ENCODE data around the gene NMRK2. TPM values are rescaled to one million over a fixed set of nuclear protein-coding genes. Genes with fewer than 3 reads are reported as not detected.

NMRK2 gene
- total and polyA plus RNA-seq, 2 donors from 2014 or later: 0.69 to 6.1 TPM

GRCh38 chr19:3914199-3914598 lies 18.7 kb upstream of the NMRK2 start:
- intact Hi-C loops (cut with DNase I): no loop called here
- H3K27me3 ChIP-seq (ENCODE audit: control insufficient read depth, insufficient read depth, low read length): no peaks in the 10 kb centered on the region
- DNase-seq (no peak), FAIRE-seq (no peak)
- no peaks in the 10 kb centered on the region for H3K4me1 ChIP-seq (ENCODE audit: control insufficient read depth in 2 of 3, insufficient read depth in 2 of 3, low read depth in 1 of 3, low read length in 3 of 3)
- H3K27ac ChIP-seq (ENCODE audit: low read depth in 2 of 2, low read length in 2 of 2): no peak overlapping the region
- TF ChIP-seq CTCF (IDR thresholded peaks at IDR 0.05; ENCODE audit: borderline replicate concordance, extremely low read depth, insufficient read depth): no peak
- no peaks in the 10 kb centered on the region for H3K36me3 ChIP-seq (ENCODE audit: control insufficient read depth in 2 of 3, insufficient read depth in 3 of 3, low read length in 3 of 3)
- H3K9ac ChIP-seq (ENCODE audit: low read length in 3 of 3): no peak overlapping the region
- no peak overlapping the region for H3K4me3 ChIP-seq (ENCODE audit: low read length in 3 of 3)
- H3K9me3 ChIP-seq (ENCODE audit: control insufficient read depth in 2 of 3, insufficient read depth in 1 of 3, low read length in 3 of 3): peaks cover 0 to 12% (median 0%) of the 10 kb centered on the region in 3 donors

GRCh38 chr19:3916033-3916432 lies 16.8 kb upstream of the NMRK2 start:
- H3K27me3 ChIP-seq (ENCODE audit: control insufficient read depth, insufficient read depth, low read length): no peaks in the 10 kb centered on the region
- intact Hi-C loops (cut with DNase I): no loop called here
- no peak overlapping the region for H3K9ac ChIP-seq (ENCODE audit: low read length in 3 of 3)
- H3K27ac ChIP-seq (ENCODE audit: low read depth in 2 of 2, low read length in 2 of 2): no peak overlapping the region
- no peak for FAIRE-seq
- DNase-seq: no peak
- H3K36me3 ChIP-seq (ENCODE audit: control insufficient read depth in 2 of 3, insufficient read depth in 3 of 3, low read length in 3 of 3): no peaks in the 10 kb centered on the region
- no peak overlapping the region for H3K4me3 ChIP-seq (ENCODE audit: low read length in 3 of 3)
- TF ChIP-seq CTCF (IDR thresholded peaks at IDR 0.05; ENCODE audit: borderline replicate concordance, extremely low read depth, insufficient read depth): no peak
- peaks cover 0 to 4% (median 4%) of the 10 kb centered on the region in 3 donors for H3K9me3 ChIP-seq (ENCODE audit: control insufficient read depth in 2 of 3, insufficient read depth in 1 of 3, low read length in 3 of 3)
- H3K4me1 ChIP-seq (ENCODE audit: control insufficient read depth in 2 of 3, insufficient read depth in 2 of 3, low read depth in 1 of 3, low read length in 3 of 3): no peaks in the 10 kb centered on the region

- H3K4me1 ChIP-seq (ENCODE audit: control insufficient read depth in 2 of 3, insufficient read depth in 2 of 3, low read depth in 1 of 3, low read length in 3 of 3): no peaks in the 10 kb centered on the region
- no peak overlapping the region for H3K9ac ChIP-seq (ENCODE audit: low read length in 3 of 3)
- no peaks in the 10 kb centered on the region for H3K36me3 ChIP-seq (ENCODE audit: control insufficient read depth in 2 of 3, insufficient read depth in 3 of 3, low read length in 3 of 3)
- DNase-seq (no peak), FAIRE-seq (no peak)
- H3K27me3 ChIP-seq (ENCODE audit: control insufficient read depth, insufficient read depth, low read length): no peaks in the 10 kb centered on the region
- intact Hi-C loops (cut with DNase I): no loop called here
- H3K27ac ChIP-seq (ENCODE audit: low read depth in 2 of 2, low read length in 2 of 2): no peak overlapping the region
- no peak overlapping the region for H3K4me3 ChIP-seq (ENCODE audit: low read length in 3 of 3)
- H3K9me3 ChIP-seq (ENCODE audit: control insufficient read depth in 2 of 3, insufficient read depth in 1 of 3, low read length in 3 of 3): peaks cover 0 to 7% (median 4%) of the 10 kb centered on the region in 3 donors
- no peak for TF ChIP-seq CTCF (IDR thresholded peaks at IDR 0.05; ENCODE audit: borderline replicate concordance, extremely low read depth, insufficient read depth)
Observed at GRCh38 chr19:3919793-3920192, 13.1 kb upstream of the NMRK2 start.

GRCh38 chr19:3923096-3923758 lies 9.6 kb upstream of the NMRK2 start:
- intact Hi-C loops (cut with DNase I): no loop called here
- Histone ChIP-seq H3K4me1 (ENCODE audit: control insufficient read depth in 2 of 3, insufficient read depth in 2 of 3, low read depth in 1 of 3, low read length in 3 of 3) (no peaks in the 10 kb centered on the region), H3K27me3 (ENCODE audit: control insufficient read depth, insufficient read depth, low read length) (no peaks in the 10 kb centered on the region), H3K36me3 (ENCODE audit: control insufficient read depth in 2 of 3, insufficient read depth in 3 of 3, low read length in 3 of 3) (no peaks in the 10 kb centered on the region), H3K9me3 (ENCODE audit: control insufficient read depth in 2 of 3, insufficient read depth in 1 of 3, low read length in 3 of 3) (peaks cover 0 to 7% (median 5%) of the 10 kb centered on the region in 3 donors), H3K9ac (ENCODE audit: low read length in 3 of 3) (no peak overlapping the region), H3K4me3 (ENCODE audit: low read length in 3 of 3) (no peak overlapping the region), H3K27ac (ENCODE audit: low read depth in 2 of 2, low read length in 2 of 2) (no peak overlapping the region)
- no peak for TF ChIP-seq CTCF (IDR thresholded peaks at IDR 0.05; ENCODE audit: borderline replicate concordance, extremely low read depth, insufficient read depth)
- FAIRE-seq (no peak), DNase-seq (no peak)
